Muscle of back (tissue), 11 donors: ENCODE measurements around the gene ANKS1B. TPM values are rescaled to one million over a fixed set of nuclear protein-coding genes. Genes with fewer than 3 reads are reported as not detected.
"Not testable (repeated sequence)": the region's sequence is repeated elsewhere in the genome, so short reads cannot be mapped to it uniquely, and the experiment has no call there.

Source experiments
- DNase-seq, 3 donors: peaks; one replicate each; pipeline versions ENCODE4 v3.0.0 to v3.0.0-alpha.2; 2013
- polyA plus RNA-seq, 10 donors: library from polyadenylated mRNA; unstranded; fragments of 120-200 nt; gene quantifications; one replicate each; pipeline ENCODE4 v1.2.1, GENCODE V29; 2013; ENCODE audit not compliant: insufficient read length in 10 of 10

ANKS1B gene
- polyA plus RNA-seq, 10 donors: 2.1 to 4.8 (median 3.1) TPM

DNA sequence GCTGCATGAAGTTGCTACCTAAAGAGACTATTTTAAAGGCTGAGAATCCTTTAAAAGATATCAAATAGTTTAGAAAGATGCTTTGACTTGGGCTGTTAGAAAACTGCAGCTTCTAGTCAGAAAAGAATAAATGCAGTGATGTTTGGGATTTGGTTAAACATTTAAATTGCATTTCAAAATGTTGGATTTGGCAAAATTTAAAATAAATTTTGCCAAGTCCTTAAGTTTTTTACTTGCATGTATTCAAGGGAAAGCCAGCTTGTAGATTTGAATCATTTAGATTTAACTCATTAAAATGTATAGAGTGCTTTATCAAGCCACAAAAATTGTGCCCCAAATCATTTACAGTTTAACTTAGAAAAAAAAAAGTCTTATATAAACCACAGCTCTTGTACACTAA, 109.7 kb downstream of the ANKS1B start:
- DNase-seq: peak in 1 of 3 donors; percentile 2

- no peak for DNase-seq
Measured at GRCh38 chr12:99870085-99870484, 114.7 kb downstream of the ANKS1B start.

- DNase-seq: no peak
Measured at GRCh38 chr12:99861731-99862130, 123.0 kb downstream of the ANKS1B start.

DNA sequence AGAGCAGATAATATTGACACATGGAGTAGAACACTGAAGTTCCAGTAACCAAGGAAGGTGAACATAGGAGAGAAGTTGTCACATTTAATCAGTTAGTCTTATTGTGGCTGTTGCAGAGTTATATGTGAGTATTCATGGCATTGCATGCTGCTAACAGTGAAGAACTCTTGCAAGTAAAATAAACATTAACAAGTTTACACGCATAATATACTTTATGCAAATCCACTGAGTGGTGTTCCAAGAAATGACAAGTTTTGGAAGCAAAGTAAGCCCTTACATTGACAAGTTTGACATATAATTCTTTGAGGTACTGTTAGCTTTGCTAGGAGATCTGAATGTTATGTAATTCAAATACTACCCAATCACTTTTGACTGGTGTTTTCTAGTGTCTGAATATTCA, 125.6 kb downstream of the ANKS1B start:
- no peak for DNase-seq

GRCh38 chr12:99852666-99853065, 132.1 kb downstream of the ANKS1B start:
- no peak for DNase-seq

DNA sequence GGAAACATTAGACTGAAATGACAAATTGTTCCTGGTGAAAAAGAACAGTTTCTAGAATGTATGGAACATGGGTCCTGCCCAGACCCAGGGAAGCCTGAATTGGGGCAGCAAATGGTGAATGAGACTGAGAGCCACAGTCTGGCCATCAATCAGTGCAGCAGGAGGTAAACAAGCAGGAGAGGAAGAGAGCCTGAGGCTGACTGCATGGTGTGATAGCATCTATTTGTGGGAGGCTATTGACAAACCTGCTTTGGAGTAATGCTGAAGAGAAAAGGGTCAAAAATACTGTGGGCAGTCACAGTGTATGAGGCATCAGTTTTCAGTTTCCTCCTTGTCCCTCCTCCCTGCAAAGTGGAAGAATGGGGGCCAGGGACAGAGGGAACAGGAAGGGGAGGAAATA, 136.8 kb downstream of the ANKS1B start:
- no peak for DNase-seq

- no peak for DNase-seq
Measured at GRCh38 chr12:99834710-99835109, 150.0 kb downstream of the ANKS1B start.

GRCh38 chr12:99833397-99833796, 151.3 kb downstream of the ANKS1B start:
- no peak for DNase-seq

DNA sequence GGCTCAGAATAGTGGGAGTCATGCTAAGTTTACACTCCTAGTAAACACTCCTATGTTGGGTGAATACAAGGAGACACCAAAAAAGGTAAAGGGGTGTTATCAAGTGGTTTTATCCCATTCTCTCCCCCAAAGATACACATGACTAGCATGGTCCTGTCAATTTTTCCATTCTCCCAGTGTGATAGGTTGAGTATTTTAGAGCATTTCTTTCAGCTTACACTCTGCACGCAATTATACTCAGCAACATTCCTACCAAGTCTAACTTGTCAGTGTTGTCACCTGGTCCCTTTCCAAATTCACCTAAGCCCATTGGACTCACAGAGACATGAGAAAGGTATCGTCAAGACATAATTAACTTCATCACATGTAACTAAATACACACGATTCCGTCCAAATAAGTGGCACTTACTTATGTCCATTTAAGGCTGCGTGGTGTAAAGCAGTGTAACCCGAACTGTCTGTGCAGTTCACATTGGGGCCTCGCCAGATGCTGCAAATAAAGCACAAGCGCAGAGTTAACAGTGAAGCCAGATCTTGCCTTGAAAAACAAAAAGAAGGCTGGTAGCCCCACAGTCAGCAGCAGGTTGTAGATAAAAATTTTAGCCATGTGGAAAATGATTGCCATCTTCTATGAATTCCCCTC, 159.7 kb downstream of the ANKS1B start:
- DNase-seq: peak; percentile 12 to 42 (median 21)

DNA sequence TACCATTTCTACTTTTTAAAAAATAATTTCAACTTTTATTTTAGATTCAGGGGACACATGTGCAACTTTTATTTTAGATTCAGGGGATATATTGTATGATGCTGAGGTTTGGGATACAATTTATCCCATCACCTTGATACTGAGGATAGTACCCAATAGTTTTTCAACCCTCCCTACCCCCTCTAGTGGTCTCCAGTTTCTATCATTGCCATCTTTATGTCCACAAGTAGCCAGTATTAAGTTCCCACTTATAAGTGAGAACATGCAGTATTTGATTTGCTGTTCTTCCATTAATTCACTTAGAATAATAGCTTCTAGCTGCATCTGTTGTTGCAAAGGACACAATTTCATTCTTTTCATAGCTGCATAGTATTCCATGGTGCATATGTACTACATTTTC, 162.5 kb downstream of the ANKS1B start:
- no peak for DNase-seq

DNA sequence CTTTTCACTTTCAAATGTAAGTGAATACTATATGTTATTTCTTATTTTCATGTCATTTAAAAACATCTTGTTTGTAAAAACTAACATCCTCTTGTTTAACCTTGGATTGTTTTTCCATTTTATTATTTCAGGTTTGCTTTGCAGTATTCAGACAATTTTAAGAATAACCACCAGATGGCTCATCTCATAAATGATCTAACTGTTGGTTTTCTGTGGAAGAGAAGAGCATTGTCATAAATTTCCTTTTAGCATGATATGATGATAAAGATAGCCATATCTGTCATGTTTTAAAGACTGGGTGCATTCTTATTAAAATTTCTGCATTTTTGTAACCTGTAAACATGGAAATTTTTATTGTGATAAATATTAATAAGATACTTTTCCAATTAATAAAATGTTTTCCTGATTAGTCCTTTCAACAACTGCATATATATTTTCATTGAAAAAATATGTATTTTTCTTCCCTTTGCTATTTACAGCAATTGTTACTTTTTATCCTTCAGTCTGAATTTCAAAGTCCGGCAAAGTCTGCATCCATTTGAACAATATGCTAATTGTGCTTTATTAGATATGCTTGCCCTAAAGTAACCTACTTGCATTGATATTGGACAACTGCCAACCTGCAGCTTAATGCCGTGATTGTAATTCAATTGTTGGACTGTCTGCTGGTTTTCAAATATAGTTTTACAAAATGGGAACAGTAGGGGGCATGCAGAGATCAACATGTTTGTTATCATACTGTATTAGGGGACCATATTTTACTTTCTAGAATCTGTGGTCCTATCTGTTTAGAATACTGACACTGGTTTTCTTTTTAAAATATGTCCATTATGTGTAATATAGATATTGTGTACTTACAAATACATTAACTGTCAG, 173.8 kb downstream of the ANKS1B start:
- peak; percentile 5 to 32 (median 9) for DNase-seq

DNA sequence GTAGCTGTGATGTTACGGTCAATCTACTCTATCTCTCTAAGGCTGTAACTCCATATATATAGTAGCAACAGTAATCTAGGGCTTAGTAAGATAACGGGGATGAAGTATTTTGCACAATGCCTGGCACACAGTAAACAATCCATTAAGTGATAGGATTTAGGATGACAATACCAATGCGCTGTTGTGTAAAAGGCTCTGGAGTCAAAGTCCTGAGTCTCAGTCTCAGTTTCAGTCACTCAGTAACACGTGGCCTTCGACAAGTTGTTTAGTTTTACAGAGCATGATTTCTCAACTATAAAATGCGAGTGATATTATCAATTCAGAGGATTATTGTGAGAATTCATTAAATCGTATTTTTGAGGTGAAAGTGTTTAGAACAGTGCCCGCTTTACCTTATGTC, 174.8 kb downstream of the ANKS1B start:
- no peak for DNase-seq

- DNase-seq: no peak
Measured at GRCh38 chr12:99806304-99806703, 178.4 kb downstream of the ANKS1B start.

- no peak for DNase-seq
Measured at GRCh38 chr12:99804715-99805114, 180.0 kb downstream of the ANKS1B start.

DNA sequence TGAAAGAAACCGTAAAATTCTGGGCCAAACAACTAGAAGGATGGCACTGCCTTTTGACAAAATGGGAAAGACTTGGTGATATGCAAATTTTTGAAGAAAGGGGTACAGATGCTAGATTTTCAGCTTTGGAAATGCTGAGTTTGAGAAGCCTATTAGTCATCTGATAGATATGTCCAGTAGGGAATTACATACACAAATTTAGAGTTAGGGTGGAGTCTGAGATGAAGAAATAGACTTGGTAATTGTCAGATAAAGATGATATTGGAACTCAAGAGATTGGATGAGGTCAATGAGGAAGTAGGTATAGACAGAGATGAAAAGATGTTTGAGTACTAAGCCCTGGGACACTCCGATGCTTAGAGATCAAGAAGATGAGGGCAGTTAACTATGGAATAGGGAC, 184.1 kb downstream of the ANKS1B start:
- DNase-seq: no peak

DNA sequence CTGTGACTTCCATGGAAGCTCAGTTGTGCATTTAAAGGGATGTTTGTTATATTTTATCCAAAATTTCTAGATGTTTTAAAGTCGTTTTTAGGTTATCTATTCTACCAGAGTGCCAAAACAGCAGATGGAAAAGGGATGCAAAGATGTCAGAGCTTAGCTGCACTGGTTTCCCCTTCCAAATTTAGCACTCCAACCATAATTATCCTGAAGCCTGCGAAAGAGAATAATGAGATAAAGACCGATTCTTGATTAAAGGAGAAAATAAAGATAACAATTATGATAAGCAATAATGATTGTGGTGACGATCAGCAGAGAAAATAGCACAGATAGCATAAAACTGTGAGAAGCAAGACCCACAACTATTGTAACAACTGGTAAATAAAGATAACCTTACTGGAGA, 186.8 kb downstream of the ANKS1B start:
- not testable (repeated sequence) for DNase-seq

DNA sequence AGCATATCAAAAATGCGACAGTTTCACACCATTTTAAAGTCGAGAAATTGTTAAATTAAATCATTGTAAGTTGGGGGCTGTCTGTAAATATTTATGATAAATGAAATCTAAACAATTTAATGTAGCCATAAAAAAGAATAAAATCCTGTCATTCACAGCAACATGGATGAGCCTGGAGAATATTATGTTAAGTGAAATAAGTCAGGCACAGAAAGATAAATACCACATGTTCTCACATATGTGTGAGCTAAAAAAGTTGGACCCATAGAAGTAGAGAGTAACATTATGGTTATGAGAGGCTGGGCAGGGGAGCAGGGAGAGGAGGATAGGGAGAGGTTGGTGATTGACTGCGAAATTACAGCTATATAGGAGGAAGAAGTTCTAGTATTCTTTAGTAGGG, 201.3 kb downstream of the ANKS1B start:
- DNase-seq: no peak

GRCh38 chr12:99772274-99772673, 212.5 kb downstream of the ANKS1B start:
- no peak for DNase-seq

- DNase-seq: no peak
Measured at GRCh38 chr12:99771659-99772058, 213.1 kb downstream of the ANKS1B start.

DNA sequence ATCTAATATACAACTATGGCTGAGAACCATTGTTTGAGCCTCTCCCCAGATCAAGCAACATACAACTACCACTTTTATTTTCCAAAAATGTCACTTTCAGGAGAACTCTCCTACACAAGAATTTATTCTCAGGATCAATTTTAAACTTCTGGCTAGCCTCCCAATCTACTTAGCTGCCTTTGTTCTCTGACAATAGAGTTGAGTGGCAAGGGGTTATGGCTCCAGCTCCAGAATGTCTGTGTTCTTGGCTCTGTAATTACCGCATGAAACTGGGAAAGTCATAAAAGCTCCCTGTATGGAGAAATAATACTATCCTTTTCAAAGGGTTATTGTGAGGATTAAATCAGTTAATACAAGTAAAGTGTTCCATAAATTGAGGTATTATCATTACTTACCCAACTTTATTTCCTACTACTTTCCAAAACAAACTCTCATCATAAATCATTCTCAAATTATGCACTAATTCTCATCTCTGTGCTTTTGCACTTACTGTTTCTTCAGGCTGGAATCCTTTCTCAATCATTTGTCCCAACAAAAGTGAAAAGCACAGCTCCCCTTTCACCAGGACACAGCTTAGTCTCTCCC, 215.2 kb downstream of the ANKS1B start:
- DNase-seq: no peak

GRCh38 chr12:99768758-99769157, 216.0 kb downstream of the ANKS1B start:
- DNase-seq: no peak

DNA sequence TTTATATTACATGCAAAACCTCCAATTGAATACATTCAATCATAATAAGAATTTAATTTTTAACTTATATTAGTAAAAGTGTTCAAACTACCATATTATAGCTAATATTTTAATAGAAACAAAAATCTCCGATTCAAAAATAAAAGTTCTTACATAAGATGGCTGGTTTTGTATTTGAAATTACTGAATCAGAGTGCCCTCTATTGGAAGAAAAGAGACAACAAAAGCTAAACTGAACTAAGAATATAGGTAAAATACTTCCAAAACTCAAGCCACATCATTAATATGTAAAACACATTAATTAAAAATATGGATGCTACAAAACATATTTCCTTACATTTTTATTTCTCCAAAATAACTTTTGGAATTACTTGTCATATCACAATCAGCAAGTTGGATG, 216.9 kb downstream of the ANKS1B start:
- DNase-seq: peak in 2 of 3 donors; percentile 10 to 21

DNA sequence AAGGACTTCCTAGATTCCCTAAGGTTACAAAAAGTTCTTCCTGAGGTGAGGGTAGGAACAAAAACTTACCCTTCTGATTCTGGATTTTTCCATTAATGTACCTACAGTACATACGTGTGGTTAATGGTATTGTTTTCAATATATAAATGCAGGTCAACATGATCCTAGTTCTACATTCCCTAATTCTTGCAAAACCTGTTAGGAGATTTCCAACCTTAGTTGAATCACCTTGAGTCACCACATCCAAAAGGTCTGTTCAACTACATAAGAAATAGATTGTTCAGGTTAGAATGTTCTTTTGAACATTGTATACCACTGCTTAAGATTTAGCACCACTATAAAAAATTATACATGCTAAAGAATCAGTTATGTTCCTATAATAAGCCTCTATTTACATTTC, 218.3 kb downstream of the ANKS1B start:
- DNase-seq: no peak
